Neutrophil (primary cell): ENCODE measurements around the gene MMD.

ENCODE experiments used
- H3K27ac ChIP-seq: fragments of 200-600 bp; sonication (generic); 2 replicates; pipeline ENCODE4 v1.5.1; 2016; ENCODE audit warnings: mild to moderate bottlenecking, moderate library complexity
- H3K27me3 ChIP-seq: fragments of 200-600 bp; sonication (generic); 2 replicates; pipeline ENCODE4 v1.6.0; 2016; ENCODE audit warnings: mild to moderate bottlenecking
- H3K36me3 ChIP-seq: fragments of 200-600 bp; sonication (generic); 2 replicates; pipeline ENCODE4 v1.5.1; 2017
- H3K4me1 ChIP-seq, 2 experiments: fragments of 200-600 bp in 1 of 2; sonication (generic) in 1 of 2; 1 replicate in 1 of 2; 2 replicates in 1 of 2; pipeline versions ENCODE4 v1.5.1 to v1.6.1; 2013 to 2016; ENCODE audit warnings: low read depth in 1 of 2, low read length in 1 of 2, mild to moderate bottlenecking in 1 of 2, moderate library complexity in 1 of 2; ENCODE audit not compliant: control insufficient read depth in 1 of 2, insufficient read depth in 1 of 2
- H3K4me3 ChIP-seq, 2 experiments: fragments of 200-600 bp in 1 of 2; sonication (generic) in 1 of 2; 1 replicate in 1 of 2; 2 replicates in 1 of 2; pipeline ENCODE4 v1.5.1; 2013 to 2016; ENCODE audit warnings: low read depth in 1 of 2, low read length in 1 of 2, mild to moderate bottlenecking in 1 of 2, moderate library complexity in 1 of 2
- H3K9me3 ChIP-seq: fragments of 200-600 bp; sonication (generic); 2 replicates; pipeline ENCODE4 v1.5.1; 2016
- TF ChIP-seq, protein P1 (sequence below): fragments of 200-600 bp; sonication (generic); IDR thresholded peaks from 2 replicates; pipeline ENCODE4 v1.5.1; 2016; ENCODE audit warnings: antibody characterized with exemption

The MMD gene

DNA sequence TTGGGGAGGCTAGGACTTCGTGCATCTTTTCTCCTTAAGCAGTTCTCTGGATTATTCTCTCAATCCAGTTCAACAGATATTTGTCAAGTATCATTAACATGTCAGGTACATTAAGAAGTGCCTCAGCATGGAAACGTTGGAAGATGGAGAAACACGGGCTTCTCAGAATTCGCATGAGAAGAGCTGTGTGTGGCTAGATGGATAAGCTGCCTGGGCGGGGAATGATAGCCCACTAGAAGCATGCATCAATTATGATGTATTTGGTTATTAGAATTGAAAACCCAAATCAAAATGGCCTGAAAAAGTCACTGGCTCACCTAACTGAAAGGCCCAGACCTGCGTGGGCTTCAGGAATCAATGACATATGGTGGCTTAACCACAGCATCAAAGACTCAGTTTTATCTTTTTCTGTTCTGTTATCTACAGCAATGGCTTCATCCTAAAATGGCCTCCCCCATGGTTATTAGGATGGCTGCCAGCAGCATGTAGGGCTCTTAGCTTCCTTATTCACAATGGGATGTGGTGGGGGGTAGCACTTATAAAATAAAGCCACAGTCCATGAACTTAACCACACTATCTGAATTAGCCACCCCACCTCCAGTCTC lies 43.9 kb downstream of the MMD start:
- H3K27me3 ChIP-seq: no peaks in the 10 kb centered on the region
- H3K4me3 ChIP-seq: no peak overlapping the region
- H3K9me3 ChIP-seq: no peaks in the 10 kb centered on the region
- H3K27ac ChIP-seq: no peak overlapping the region
- H3K36me3 ChIP-seq: no peaks in the 10 kb centered on the region
- TF ChIP-seq, protein P1, sequence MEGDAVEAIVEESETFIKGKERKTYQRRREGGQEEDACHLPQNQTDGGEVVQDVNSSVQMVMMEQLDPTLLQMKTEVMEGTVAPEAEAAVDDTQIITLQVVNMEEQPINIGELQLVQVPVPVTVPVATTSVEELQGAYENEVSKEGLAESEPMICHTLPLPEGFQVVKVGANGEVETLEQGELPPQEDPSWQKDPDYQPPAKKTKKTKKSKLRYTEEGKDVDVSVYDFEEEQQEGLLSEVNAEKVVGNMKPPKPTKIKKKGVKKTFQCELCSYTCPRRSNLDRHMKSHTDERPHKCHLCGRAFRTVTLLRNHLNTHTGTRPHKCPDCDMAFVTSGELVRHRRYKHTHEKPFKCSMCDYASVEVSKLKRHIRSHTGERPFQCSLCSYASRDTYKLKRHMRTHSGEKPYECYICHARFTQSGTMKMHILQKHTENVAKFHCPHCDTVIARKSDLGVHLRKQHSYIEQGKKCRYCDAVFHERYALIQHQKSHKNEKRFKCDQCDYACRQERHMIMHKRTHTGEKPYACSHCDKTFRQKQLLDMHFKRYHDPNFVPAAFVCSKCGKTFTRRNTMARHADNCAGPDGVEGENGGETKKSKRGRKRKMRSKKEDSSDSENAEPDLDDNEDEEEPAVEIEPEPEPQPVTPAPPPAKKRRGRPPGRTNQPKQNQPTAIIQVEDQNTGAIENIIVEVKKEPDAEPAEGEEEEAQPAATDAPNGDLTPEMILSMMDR: no peak
- H3K4me1 ChIP-seq: no peaks in the 10 kb centered on the region

DNA sequence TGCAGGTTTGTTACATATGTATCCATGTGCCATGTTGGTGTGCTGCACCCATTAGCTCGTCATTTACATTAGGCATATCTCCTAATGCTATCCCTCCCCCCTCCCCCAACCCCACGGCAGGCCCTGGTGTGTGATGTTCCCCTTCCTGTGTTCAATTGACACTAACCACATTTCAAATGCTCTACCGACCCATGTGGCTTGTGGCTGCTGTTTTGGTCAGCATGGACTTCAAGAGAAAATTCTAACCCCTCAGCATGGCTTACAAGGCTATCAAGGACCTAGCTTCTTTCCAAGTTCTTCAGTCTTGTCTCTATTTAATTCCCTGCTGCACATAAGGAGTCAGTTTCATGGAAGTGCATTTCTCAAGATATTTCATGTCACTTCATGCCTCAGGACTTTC lies 52.9 kb downstream of the MMD start:
- Histone ChIP-seq H3K36me3 (no peaks in the 10 kb centered on the region), H3K4me3 (no peak overlapping the region), H3K27me3 (no peaks in the 10 kb centered on the region), H3K4me1 (no peaks in the 10 kb centered on the region), H3K27ac (no peak overlapping the region), H3K9me3 (no peaks in the 10 kb centered on the region)
- TF ChIP-seq, protein P1: no peak

GRCh38 chr17:55366020-55366481 lies 55.6 kb downstream of the MMD start:
- no peaks in the 10 kb centered on the region for H3K27me3 ChIP-seq
- no peaks in the 10 kb centered on the region for H3K9me3 ChIP-seq
- H3K4me3 ChIP-seq: no peak overlapping the region
- TF ChIP-seq, protein P1: no peak
- H3K36me3 ChIP-seq: no peaks in the 10 kb centered on the region
- no peaks in the 10 kb centered on the region for H3K4me1 ChIP-seq
- H3K27ac ChIP-seq: no peak overlapping the region

DNA sequence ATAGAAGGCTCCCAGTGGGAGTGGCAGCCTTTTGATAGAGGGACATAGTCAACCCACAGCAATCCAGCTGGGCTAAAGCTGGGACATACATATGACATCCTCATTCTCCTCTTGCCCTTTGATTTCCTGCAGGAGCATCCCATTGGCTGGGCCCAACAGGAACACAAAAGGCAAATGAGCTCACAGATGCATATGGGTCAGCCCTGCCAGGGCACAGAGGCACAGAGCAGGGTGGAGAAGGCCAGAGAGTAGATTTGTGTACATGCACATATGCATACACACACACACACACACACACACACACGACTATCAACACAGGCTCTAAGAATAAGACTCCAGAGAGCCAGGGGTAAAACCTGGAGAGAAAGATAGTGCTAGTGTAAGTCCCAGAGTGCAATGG lies 58.6 kb downstream of the MMD start:
- TF ChIP-seq, protein P1: no peak
- Histone ChIP-seq H3K9me3 (no peaks in the 10 kb centered on the region), H3K4me1 (no peaks in the 10 kb centered on the region), H3K27ac (no peak overlapping the region), H3K36me3 (no peaks in the 10 kb centered on the region), H3K27me3 (no peaks in the 10 kb centered on the region), H3K4me3 (no peak overlapping the region)

DNA sequence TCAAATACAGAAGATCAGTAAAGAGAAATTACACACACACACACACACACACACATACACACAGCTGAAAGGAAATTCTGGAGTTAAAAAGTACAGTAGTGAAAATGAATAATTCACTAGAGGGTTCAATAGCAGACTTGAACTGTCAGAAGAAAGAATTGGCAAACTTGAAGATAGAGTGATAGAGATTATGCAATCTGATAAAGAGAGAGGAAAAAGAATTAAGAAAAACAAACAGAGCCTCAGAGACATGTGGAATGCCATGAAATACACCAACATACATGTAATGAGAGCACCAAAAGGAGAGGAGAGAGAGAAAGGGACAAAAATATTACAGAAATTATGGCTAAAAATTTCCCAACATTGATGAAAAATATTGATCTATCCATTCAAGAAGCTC lies 60.7 kb downstream of the MMD start:
- no peak overlapping the region for H3K27ac ChIP-seq
- H3K4me1 ChIP-seq: no peaks in the 10 kb centered on the region
- H3K9me3 ChIP-seq: no peaks in the 10 kb centered on the region
- TF ChIP-seq, protein P1: no peak
- no peak overlapping the region for H3K4me3 ChIP-seq
- H3K27me3 ChIP-seq: no peaks in the 10 kb centered on the region
- no peaks in the 10 kb centered on the region for H3K36me3 ChIP-seq
